HEK293 (cell line): ENCODE results near the gene CENPO.

Source experiments
- KLF10 ChIP-seq: fragments of 450-650 bp; IDR thresholded peaks from 2 replicates; pipeline ENCODE4 v1.5.1; 2018; ENCODE audit warnings: missing biosample characterization, mild to moderate bottlenecking, missing genetic modification characterization
- ZNF274 ChIP-seq, 2 experiments: fragments of 200-500 bp in 1 of 2; fragments of 450-650 bp in 1 of 2; sonication (Bioruptor generic) in 1 of 2; formaldehyde crosslinking in 1 of 2; IDR thresholded peaks; 2 replicates each; pipeline versions ENCODE4 v1.5.1 to v1.6.1; 2014 to 2016; ENCODE audit warnings: borderline replicate concordance in 1 of 2, inconsistent platforms in 1 of 2, low read length in 1 of 2, missing biosample characterization in 1 of 2, missing genetic modification characterization in 1 of 2
- ZNF558 ChIP-seq: fragments of 450-650 bp; formaldehyde crosslinking; IDR thresholded peaks from 2 replicates; pipeline ENCODE4 v1.5.1; 2016; ENCODE audit warnings: missing biosample characterization, missing genetic modification characterization
- ZNF629 ChIP-seq: fragments of 450-650 bp; formaldehyde crosslinking; IDR thresholded peaks from 2 replicates; pipeline ENCODE4 v1.5.1; 2017; ENCODE audit warnings: missing biosample characterization, missing genetic modification characterization
- ZNF670 ChIP-seq: fragments of 450-650 bp; formaldehyde crosslinking; IDR thresholded peaks from 2 replicates; pipeline ENCODE4 v1.5.1; 2016; ENCODE audit warnings: missing biosample characterization, missing genetic modification characterization, low read depth
- TF ChIP-seq, protein P1 (sequence below): fragments of 450-650 bp; formaldehyde crosslinking; IDR thresholded peaks from 2 replicates; pipeline ENCODE4 v1.5.1; 2016; ENCODE audit warnings: missing biosample characterization, missing genetic modification characterization
- TF ChIP-seq, protein P2 (sequence below): fragments of 450-650 bp; formaldehyde crosslinking; IDR thresholded peaks from 2 replicates; pipeline ENCODE4 v1.5.1; 2016; ENCODE audit warnings: missing biosample characterization, missing genetic modification characterization
- TF ChIP-seq, protein P3 (sequence below): fragments of 450-650 bp; formaldehyde crosslinking; IDR thresholded peaks from 2 replicates; pipeline ENCODE4 v1.5.1; 2016; ENCODE audit warnings: missing biosample characterization, missing genetic modification characterization
- TF ChIP-seq, protein P4 (sequence below): fragments of 450-650 bp; formaldehyde crosslinking; IDR thresholded peaks from 2 replicates; pipeline ENCODE4 v1.5.1; 2016; ENCODE audit warnings: missing biosample characterization, missing genetic modification characterization, low read depth

DNA sequence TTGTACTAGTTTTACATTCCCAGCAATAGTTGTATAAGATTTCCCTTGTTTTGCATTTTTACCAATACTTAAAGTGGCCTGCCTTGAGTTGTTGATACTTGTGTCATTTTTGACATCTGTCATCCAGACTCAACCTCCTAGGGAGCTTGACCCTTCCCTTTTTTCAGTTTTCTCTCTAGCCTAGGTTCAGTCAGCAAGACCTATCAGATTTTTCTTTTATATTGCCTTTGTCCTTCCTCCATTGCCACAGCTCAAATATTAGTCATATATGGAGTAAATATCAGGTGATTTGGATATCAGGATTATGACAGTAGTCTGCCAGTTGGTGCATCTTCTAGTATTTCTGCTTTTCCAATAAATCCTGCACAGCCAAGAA is 13.4 kb downstream of the CENPO start:
- TF ChIP-seq, protein P1, sequence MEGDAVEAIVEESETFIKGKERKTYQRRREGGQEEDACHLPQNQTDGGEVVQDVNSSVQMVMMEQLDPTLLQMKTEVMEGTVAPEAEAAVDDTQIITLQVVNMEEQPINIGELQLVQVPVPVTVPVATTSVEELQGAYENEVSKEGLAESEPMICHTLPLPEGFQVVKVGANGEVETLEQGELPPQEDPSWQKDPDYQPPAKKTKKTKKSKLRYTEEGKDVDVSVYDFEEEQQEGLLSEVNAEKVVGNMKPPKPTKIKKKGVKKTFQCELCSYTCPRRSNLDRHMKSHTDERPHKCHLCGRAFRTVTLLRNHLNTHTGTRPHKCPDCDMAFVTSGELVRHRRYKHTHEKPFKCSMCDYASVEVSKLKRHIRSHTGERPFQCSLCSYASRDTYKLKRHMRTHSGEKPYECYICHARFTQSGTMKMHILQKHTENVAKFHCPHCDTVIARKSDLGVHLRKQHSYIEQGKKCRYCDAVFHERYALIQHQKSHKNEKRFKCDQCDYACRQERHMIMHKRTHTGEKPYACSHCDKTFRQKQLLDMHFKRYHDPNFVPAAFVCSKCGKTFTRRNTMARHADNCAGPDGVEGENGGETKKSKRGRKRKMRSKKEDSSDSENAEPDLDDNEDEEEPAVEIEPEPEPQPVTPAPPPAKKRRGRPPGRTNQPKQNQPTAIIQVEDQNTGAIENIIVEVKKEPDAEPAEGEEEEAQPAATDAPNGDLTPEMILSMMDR (tag by site-specific recombination): no peak
- TF ChIP-seq, protein P2, sequence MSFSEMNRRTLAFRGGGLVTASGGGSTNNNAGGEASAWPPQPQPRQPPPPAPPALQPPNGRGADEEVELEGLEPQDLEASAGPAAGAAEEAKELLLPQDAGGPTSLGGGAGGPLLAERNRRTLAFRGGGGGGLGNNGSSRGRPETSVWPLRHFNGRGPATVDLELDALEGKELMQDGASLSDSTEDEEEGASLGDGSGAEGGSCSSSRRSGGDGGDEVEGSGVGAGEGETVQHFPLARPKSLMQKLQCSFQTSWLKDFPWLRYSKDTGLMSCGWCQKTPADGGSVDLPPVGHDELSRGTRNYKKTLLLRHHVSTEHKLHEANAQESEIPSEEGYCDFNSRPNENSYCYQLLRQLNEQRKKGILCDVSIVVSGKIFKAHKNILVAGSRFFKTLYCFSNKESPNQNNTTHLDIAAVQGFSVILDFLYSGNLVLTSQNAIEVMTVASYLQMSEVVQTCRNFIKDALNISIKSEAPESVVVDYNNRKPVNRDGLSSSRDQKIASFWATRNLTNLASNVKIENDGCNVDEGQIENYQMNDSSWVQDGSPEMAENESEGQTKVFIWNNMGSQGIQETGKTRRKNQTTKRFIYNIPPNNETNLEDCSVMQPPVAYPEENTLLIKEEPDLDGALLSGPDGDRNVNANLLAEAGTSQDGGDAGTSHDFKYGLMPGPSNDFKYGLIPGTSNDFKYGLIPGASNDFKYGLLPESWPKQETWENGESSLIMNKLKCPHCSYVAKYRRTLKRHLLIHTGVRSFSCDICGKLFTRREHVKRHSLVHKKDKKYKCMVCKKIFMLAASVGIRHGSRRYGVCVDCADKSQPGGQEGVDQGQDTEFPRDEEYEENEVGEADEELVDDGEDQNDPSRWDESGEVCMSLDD: no peak
- TF ChIP-seq, protein P3, sequence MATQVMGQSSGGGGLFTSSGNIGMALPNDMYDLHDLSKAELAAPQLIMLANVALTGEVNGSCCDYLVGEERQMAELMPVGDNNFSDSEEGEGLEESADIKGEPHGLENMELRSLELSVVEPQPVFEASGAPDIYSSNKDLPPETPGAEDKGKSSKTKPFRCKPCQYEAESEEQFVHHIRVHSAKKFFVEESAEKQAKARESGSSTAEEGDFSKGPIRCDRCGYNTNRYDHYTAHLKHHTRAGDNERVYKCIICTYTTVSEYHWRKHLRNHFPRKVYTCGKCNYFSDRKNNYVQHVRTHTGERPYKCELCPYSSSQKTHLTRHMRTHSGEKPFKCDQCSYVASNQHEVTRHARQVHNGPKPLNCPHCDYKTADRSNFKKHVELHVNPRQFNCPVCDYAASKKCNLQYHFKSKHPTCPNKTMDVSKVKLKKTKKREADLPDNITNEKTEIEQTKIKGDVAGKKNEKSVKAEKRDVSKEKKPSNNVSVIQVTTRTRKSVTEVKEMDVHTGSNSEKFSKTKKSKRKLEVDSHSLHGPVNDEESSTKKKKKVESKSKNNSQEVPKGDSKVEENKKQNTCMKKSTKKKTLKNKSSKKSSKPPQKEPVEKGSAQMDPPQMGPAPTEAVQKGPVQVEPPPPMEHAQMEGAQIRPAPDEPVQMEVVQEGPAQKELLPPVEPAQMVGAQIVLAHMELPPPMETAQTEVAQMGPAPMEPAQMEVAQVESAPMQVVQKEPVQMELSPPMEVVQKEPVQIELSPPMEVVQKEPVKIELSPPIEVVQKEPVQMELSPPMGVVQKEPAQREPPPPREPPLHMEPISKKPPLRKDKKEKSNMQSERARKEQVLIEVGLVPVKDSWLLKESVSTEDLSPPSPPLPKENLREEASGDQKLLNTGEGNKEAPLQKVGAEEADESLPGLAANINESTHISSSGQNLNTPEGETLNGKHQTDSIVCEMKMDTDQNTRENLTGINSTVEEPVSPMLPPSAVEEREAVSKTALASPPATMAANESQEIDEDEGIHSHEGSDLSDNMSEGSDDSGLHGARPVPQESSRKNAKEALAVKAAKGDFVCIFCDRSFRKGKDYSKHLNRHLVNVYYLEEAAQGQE: no peak
- TF ChIP-seq ZNF670 (tag by site-specific recombination) (no peak), KLF10 (no peak), ZNF629 (tag by site-specific recombination) (no peak), ZNF558 (0 out of 2 replicates have a peak, but pooled peaks have one; percentile 9), ZNF274 (IDR thresholded peaks at IDR 0.05; ENCODE audit: low read length) (no peak), ZNF274 (tag by site-specific recombination; IDR thresholded peaks at IDR 0.05; ENCODE audit: borderline replicate concordance) (no peak)
- TF ChIP-seq, protein P4, sequence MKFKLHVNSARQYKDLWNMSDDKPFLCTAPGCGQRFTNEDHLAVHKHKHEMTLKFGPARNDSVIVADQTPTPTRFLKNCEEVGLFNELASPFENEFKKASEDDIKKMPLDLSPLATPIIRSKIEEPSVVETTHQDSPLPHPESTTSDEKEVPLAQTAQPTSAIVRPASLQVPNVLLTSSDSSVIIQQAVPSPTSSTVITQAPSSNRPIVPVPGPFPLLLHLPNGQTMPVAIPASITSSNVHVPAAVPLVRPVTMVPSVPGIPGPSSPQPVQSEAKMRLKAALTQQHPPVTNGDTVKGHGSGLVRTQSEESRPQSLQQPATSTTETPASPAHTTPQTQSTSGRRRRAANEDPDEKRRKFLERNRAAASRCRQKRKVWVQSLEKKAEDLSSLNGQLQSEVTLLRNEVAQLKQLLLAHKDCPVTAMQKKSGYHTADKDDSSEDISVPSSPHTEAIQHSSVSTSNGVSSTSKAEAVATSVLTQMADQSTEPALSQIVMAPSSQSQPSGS (tag by site-specific recombination): no peak
